ENCODE results near the gene ECM2. TPM values are rescaled to one million over a fixed set of nuclear protein-coding genes. Genes with fewer than 3 reads are reported as not detected.

The ECM2 gene
- total RNA-seq, 3 donors from 2014 or later, result 13.8 to 92.2 (median 25.5) TPM

GRCh38 chr9:92501671-92502393 lies 34.0 kb downstream of the ECM2 start:
- no peak for DNase-seq (ENCODE audit: low spot score in 2 of 2)
- H3K4me3 ChIP-seq, result no peak overlapping the region
- TF ChIP-seq CTCF (IDR thresholded peaks at IDR 0.05) (peak in 2 of 3 donors; percentile 26), POLR2A (IDR thresholded peaks at IDR 0.05) (no peak)
- no peaks in the 10 kb centered on the region for H3K36me3 ChIP-seq
- H3K27me3 ChIP-seq, result no peaks in the 10 kb centered on the region
- intact Hi-C loops (cut with DNase I; ENCODE audit: low total_unique reads), result no loop called here
- H3K4me1 ChIP-seq, result peaks cover 0 to 4% of the 10 kb centered on the region in 2 donors
- peak overlapping the region in 1 of 2 donors; percentile 39 for H3K27ac ChIP-seq
- H3K9me3 ChIP-seq, result no peaks in the 10 kb centered on the region

GRCh38 chr9:92500725-92501124 lies 35.1 kb downstream of the ECM2 start:
- no peaks in the 10 kb centered on the region for H3K4me1 ChIP-seq
- no peaks in the 10 kb centered on the region for H3K36me3 ChIP-seq
- DNase-seq (ENCODE audit: low spot score in 2 of 2), result no peak
- H3K4me3 ChIP-seq, result no peak overlapping the region
- no peaks in the 10 kb centered on the region for H3K27me3 ChIP-seq
- TF ChIP-seq POLR2AphosphoS5 (IDR thresholded peaks at IDR 0.05) (no peak), CTCF (IDR thresholded peaks at IDR 0.05) (no peak), POLR2A (IDR thresholded peaks at IDR 0.05) (no peak)
- H3K27ac ChIP-seq, result peak overlapping the region in 1 of 2 donors; percentile 28
- no peaks in the 10 kb centered on the region for H3K9me3 ChIP-seq
- intact Hi-C loops (cut with DNase I; ENCODE audit: low total_unique reads), result no loop called here

- Histone ChIP-seq H3K4me1 (no peaks in the 10 kb centered on the region), H3K9me3 (no peaks in the 10 kb centered on the region), H3K27ac (no peak overlapping the region), H3K27me3 (no peaks in the 10 kb centered on the region), H3K36me3 (no peaks in the 10 kb centered on the region), H3K4me3 (no peak overlapping the region)
- no peak for DNase-seq (ENCODE audit: low spot score in 2 of 2)
- intact Hi-C loops (cut with DNase I; ENCODE audit: low total_unique reads), result no loop called here
- no peak for TF ChIP-seq POLR2A (IDR thresholded peaks at IDR 0.05)
- TF ChIP-seq POLR2AphosphoS5 (IDR thresholded peaks at IDR 0.05), result no peak
- no peak for TF ChIP-seq CTCF (IDR thresholded peaks at IDR 0.05)
These were observed 36.1 kb downstream of the ECM2 start for GRCh38 chr9:92499701-92500100.

- intact Hi-C loops (cut with DNase I; ENCODE audit: low total_unique reads), result no loop called here
- no peak overlapping the region for H3K4me3 ChIP-seq
- H3K27ac ChIP-seq, result no peak overlapping the region
- H3K4me1 ChIP-seq, result no peaks in the 10 kb centered on the region
- no peaks in the 10 kb centered on the region for H3K36me3 ChIP-seq
- no peaks in the 10 kb centered on the region for H3K9me3 ChIP-seq
- TF ChIP-seq CTCF (IDR thresholded peaks at IDR 0.05), result no peak
- TF ChIP-seq POLR2A (IDR thresholded peaks at IDR 0.05), result no peak
- no peak for TF ChIP-seq POLR2AphosphoS5 (IDR thresholded peaks at IDR 0.05)
- no peak for DNase-seq (ENCODE audit: low spot score in 2 of 2)
- no peaks in the 10 kb centered on the region for H3K27me3 ChIP-seq
These were observed 39.2 kb downstream of the ECM2 start for GRCh38 chr9:92496396-92497176.

- TF ChIP-seq POLR2AphosphoS5 (IDR thresholded peaks at IDR 0.05) (no peak), CTCF (IDR thresholded peaks at IDR 0.05) (no peak), POLR2A (IDR thresholded peaks at IDR 0.05) (no peak)
- intact Hi-C loops (cut with DNase I; ENCODE audit: low total_unique reads), result no loop called here
- Histone ChIP-seq H3K36me3 (no peaks in the 10 kb centered on the region), H3K27ac (no peak overlapping the region), H3K4me3 (no peak overlapping the region), H3K9me3 (no peaks in the 10 kb centered on the region), H3K27me3 (no peaks in the 10 kb centered on the region), H3K4me1 (no peaks in the 10 kb centered on the region)
- DNase-seq (ENCODE audit: low spot score in 2 of 2), result no peak
These were observed 40.9 kb downstream of the ECM2 start for GRCh38 chr9:92494856-92495255.
